Measurements from ENCODE around the gene TRIM5.

Gene TRIM5

GRCh38 chr11:5618807-5619206 lies 66.1 kb downstream of the TRIM5 start:
- TF ChIP-seq CTCF (IDR thresholded peaks at IDR 0.05; ENCODE audit: insufficient read depth, low read length, poor library complexity, severe bottlenecking): no peak
- Histone ChIP-seq H3K4me3 (replicated peaks; ENCODE audit: low read depth, low read length) (no peak overlapping the region), H3K27me3 (replicated peaks; ENCODE audit: control insufficient read depth, insufficient read depth, low read length) (no peaks in the 10 kb centered on the region), H3K36me3 (ENCODE audit: control insufficient read depth, insufficient read depth, low read length) (no peaks in the 10 kb centered on the region)
- DNase-seq (ENCODE audit: extremely low read depth, insufficient read length): no peak

Measured in GM06990 (cell line).